GM19328 (cell line): ENCODE results near the gene TMEM151A.
A peak's percentile ranks its signal among the peaks of the same experiment; 100 is the strongest.

Source experiments
- ATAC-seq: cut with Tn5 transposase; IDR thresholded peaks from one replicate; pipeline ENCODE4 v1.9.1; 2021; ENCODE audit warnings: mild to moderate bottlenecking, moderate library complexity; ENCODE audit not compliant: unreplicated experiment

TMEM151A gene

GRCh38 chr11:66282468-66283455, 8.9 kb upstream of the TMEM151A start:
- peak; percentile 76 for ATAC-seq

DNA sequence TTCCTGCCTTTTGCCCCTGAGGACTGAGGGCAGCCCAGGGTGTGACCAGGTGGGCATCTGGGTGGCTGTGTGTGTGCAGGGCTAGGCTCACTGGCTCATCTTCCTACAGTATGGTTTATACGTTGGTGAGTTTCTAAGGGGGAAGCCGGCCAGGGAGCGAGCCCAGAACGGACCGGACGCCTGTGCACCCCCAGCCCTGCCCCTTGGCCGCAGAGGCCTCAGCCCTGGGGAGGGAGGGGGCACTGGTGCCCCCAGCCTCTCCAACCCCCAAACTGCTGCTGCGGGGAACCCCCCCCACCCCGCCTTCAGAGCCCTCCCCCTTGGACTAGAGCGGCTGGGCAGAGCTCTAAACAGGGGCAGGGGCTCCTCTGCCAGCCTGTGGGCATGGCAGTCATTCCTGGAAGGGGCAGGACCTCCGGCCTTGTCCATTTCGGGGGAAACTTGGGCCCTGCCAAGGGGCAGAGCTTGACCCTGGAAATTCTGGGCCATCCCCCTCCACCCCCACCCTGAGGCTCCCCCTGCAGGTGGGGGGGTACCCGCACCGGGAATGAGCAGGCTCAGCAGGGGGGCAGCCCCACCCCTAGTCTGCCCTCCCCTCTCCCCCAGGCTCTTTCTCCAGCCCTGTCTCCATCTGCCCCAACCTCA, 8.1 kb upstream of the TMEM151A start:
- no peak for ATAC-seq

- ATAC-seq: no peak
These were observed 7.1 kb upstream of the TMEM151A start for GRCh38 chr11:66284526-66285078.

DNA sequence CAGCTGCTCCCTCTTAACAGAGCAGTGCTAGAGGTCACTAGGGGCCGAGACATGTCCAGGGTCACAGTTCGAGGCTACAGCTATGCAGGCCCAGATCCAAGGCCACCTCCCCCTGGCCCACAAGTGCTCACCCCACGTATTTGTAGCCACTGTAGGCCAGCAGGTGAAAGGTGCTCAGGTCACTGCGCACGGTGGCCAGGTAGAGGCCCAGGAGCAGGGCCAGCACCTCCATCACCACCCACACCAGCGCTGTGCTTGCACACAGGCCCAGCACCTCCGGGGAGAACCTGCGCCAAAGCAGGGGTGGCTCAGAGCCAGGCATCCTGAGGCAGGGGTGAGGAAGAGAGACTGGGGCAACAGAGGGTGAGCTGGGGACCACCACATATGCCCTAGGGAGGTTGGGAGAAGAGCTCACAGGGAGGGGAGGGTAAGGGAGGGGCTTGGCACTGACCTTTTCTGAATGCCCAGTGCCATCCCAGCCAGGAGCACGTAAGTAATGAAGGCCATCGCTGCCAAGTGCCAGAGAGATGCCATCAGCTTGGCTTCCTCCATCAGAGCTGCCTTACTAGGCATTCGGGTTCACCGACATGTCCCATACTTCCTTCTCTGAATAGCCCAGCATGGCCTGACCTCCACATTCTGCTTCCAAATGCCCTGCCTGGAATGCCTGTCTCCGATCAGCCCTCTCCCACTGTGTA, 6.3 kb upstream of the TMEM151A start:
- no peak for ATAC-seq

DNA sequence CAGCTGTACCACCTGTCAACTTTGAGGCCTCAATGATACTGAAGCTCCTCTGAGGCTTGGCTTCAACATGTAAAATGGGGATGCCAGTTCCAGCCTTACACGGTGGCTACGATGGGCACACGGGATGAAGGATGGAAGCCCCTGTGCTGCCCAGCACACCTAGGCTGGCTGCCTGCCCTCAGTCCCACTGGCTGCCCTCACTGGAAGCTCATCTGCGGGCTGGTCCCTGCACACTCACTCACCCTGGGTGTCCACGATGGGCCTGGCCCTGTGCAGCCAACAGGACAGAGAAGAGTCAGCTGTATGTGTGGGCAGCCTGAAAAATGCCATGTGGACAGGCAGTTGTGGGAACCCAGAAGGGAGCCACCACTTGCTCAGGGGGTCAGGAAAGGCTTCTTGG, 5.0 kb upstream of the TMEM151A start:
- ATAC-seq: no peak

DNA sequence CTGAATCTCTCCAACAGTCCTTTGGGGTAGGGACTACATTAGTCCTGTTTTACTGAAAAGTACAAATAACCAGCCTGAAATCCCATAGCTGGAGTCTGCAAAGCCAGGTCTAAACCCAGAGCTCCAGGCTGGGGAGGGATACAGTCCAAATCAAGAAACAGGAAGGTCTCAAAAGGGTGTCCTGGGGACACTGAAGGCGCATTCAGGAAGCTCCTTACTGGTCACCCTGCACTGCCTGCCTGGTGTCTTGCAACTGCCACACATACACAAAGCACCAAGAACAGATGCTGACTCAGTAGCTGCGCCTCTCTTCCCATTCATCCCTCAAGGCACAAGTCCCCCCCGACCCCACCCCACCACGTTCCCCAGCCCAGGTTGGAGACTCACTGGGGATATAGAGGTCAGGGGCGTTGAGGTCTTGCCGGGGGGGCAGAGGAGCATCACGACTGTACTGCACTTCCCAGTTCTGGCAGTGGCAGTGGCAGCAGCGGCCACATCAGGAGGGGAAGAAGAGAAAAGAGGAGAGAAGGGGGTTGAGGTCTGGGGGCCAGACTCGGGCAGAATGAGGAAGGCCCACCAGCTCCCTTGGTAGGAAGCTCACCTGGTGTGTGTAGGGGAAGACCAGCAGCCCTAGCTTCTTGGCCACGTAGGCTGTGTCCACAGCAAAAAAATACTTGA, 4.3 kb upstream of the TMEM151A start:
- no peak for ATAC-seq

DNA sequence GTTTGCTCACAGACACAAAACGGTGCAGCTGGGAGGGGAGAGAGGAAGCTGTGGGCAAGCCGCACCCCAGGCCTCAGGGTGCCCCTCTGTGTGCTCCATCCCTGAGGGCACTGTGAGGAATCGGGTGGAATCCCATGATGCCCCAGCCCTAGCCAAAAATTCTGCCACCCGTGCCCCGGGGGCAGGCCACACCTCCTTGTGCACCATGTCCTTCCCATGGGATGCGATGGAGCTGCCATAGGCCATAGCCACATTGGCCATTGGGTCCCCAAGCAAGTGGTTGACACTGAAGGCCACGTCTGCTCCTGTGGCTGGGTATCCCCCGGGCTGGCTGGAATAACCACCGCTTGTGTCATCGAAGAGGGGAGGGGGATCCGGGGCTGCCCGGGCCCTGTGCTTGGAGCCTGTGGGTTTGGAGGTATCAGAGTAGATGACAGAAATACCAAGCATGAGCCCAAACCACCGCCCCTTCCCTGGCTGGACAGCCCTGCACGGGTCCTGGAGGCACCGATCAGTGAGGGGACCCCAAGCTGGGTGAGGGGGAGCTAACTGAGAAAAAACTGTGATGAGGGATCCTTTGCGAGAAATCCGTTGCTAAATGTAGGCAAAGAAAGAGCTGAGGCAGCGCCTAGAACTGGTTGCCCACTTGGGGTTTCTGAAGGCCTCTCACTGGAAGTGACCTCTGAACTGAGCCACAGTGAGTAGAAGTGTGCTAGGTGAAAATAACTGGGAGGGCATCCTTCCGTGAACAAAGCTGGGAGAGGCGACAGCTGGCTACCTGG, 3.6 kb upstream of the TMEM151A start:
- no peak for ATAC-seq

DNA sequence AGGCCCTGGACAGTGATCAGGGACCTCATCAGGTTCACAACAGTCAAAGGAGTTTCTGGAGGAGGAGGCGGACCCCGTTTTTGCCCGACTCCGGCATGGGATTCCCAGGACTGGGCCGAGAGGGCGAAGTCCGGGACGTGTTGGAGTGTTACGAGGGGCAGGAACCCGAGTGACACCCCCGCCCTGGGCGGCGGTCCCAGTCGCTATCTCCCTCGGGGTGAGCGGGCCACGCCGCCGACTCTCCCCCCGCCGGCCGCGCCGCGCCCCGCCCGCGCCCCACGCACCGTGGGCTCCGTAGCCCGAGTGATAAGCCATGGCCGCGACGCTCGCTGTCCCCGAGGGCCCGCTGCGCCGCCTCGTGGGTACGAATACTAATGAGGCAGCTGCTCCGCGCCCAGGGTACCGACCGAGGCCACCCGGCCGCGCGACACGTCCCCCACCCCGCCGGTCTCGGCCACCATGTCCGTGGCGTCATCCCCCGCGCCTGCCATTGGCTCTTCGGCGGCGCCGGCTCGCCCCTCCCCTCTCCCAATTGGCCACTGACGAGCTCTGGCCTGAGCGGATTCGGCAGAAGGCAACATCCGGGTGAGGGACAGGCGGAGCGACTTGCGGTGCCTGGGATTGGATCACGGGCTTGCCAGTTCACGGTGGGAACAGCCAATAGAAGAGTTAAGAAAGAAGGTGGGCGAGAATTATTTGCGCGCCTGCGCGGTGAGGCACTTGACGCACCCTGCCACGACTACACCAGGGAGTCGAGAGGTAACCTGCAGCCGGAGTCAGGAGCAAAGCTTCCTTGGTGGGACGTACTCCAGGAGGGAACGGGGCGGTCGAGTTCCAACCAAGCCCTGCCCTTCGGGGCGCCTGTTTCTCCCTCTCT, 2.8 kb upstream of the TMEM151A start, which contains the start of gene YIF1A:
YIF1A (minus strand) TSS at position 473 of the 877 bp plus-strand sequence; CDS start at position 315, 158 bp downstream.
- peak; percentile 88 for ATAC-seq

DNA sequence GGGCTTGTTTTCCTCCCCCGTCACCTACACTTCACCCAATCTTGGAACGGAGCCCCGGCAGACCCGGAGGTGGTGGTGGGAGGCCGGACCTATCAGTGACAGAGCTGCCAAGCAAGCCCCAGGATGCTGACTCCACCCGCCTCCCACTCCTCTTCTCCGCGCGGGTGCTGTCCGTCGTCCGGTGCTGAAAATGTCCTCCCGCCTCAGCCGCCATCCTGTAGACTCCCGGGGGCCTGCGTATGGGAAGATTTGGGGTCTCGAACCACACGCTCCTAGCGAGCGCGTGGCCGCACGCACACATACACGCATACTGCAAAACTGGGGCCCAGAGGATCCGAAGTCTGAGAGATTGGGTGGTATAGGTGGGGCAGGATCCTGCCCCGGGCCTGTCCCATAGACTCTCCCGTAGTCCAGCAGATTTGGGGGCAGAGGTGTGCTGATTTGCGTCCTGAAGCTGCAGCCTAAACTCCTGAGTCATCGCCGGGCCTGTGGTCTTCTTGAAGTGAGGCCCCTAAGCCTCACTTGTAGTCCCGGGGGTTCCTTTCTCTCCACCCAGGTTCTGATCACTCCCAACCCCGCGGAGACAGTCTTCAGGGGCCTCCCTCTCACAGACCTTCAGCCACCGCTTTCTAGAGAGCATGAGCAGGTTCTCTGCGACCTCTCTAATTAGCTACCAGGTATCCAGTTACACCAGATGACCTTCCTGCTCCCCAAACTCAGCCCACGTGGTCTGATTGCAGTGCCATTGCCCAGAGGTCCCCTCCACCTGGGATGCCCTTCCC, 2.0 kb upstream of the TMEM151A start:
- ATAC-seq: peak; percentile 29

GRCh38 chr11:66290330-66290621, 1.4 kb upstream of the TMEM151A start:
- no peak for ATAC-seq

GRCh38 chr11:66291303-66291705, 390 bp upstream of the TMEM151A start:
- ATAC-seq: no peak

- ATAC-seq: no peak
These were observed 1.0 kb downstream of the TMEM151A start for GRCh38 chr11:66292543-66293332.

GRCh38 chr11:66293352-66293751, 1.7 kb downstream of the TMEM151A start:
- ATAC-seq: no peak

DNA sequence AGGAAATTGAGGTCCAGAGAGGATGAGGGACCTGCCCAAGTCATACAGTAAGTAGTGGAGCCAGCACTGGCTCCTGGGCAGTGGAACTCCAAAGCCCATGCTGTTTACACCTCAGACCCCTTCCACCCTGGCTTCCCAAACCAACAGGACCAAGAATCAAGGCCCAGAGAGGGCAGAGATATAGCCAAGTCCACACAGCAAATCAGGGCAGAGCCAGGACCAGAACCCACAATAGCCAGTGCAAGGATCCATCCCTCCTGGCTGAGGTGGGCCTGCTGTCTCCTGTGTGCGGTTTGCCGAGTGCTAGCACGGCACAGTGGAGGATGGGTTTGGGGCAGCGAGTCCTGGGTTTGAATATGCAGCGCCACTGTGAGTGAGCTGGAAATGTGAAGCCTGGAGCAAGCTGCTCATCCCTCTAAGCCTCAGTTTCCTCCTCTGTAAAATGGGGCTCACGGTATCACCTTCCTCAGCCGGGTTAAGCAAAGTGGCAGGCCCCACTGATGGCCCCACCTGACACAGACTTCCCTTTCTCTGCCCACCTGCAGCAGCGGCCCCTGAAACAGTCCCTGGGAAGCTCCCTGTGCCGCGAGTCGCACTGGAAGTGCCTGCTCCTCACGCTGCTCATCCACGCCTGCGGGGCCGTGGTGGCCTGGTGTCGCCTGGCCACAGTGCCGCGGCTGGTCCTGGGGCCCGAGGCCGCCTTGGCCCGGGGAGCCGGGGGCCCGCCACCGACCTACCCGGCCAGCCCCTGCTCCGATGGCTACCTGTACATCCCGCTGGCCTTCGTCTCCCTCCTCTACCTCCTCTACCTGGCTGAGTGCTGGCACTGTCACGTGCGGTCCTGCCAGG, 2.3 kb downstream of the TMEM151A start:
- no peak for ATAC-seq

DNA sequence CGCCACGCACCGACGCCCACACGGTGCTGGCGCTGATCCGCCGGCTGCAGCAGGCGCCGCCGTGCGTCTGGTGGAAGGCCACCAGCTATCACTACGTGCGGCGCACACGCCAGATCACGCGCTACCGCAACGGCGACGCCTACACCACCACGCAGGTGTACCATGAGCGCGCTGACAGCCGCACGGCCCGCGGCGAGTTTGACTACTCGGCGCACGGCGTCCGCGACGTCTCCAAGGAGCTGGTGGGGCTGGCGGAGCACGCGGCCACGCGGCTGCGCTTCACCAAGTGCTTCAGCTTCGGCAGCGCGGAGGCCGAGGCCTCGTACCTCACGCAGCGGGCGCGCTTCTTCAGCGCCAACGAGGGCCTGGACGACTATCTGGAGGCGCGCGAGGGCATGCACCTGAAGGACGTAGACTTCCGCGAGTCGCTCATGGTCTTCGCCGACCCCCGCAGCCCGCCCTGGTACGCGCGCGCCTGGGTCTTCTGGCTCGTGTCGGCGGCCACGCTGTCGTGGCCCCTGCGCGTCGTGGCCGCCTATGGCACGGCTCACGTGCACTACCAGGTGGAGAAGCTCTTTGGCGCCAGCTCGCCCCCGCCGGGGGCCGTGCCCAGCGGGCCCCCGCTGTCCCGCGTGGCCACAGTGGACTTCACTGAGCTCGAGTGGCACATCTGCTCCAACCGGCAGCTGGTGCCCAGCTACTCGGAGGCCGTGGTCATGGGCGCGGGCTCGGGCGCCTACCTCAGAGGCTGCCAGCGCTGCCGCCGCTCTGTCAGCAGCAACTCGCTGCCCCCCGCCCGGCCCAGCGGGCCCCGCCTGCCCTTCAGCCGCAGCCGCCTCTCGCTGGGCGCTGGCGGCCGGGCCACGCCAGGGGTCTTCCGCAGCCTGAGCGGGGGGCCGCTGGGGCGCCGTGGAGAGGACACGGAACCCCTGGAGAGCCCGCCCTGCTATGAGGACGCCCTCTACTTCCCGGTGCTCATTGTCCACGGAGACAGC, 3.2 kb downstream of the TMEM151A start:
- no peak for ATAC-seq
